ENCODE measurements around the gene GCNT1. TPM values are rescaled to one million over a fixed set of nuclear protein-coding genes. Genes with fewer than 3 reads are reported as not detected.

GCNT1 gene
- total and polyA plus RNA-seq, 2 donors (not counting 1 experiment from before 2014, with no cell fraction given), result 27.7 to 41.5 TPM

- H2AFZ ChIP-seq (ENCODE audit: low read length), result no peak overlapping the region
- no peaks in the 10 kb centered on the region for H4K20me1 ChIP-seq (ENCODE audit: control insufficient read depth, extremely low read depth, insufficient read depth, low read length)
- no peak overlapping the region for H3K4me3 ChIP-seq (replicated peaks in 1 of 4; ENCODE audit: control extremely low read depth in 1 of 4, insufficient read depth in 1 of 4, low read depth in 3 of 4, low read length in 4 of 4)
- H3K4me1 ChIP-seq (ENCODE audit: control insufficient read depth, extremely low read depth, insufficient read depth, low read length), result no peaks in the 10 kb centered on the region
- H3K9me3 ChIP-seq (ENCODE audit: control insufficient read depth, insufficient read depth, low read depth, low read length), result no peaks in the 10 kb centered on the region
- no peak overlapping the region for H3K4me2 ChIP-seq (ENCODE audit: extremely low read depth, insufficient read depth, low read length)
- H3K27ac ChIP-seq (ENCODE audit: insufficient read depth, low read length), result no peak overlapping the region
- H3K9ac ChIP-seq (ENCODE audit: insufficient read depth, low read length), result no peak overlapping the region
- DNase-seq (ENCODE audit: low read depth in 2 of 2), result peak; percentile 70 to 93
- TF ChIP-seq EZH2 (IDR thresholded peaks at IDR 0.05; ENCODE audit: low read length, missing control alignments) (no peak), CTCF (conservative IDR thresholded peaks at IDR 0.05 in 1 of 2, IDR thresholded peaks at IDR 0.05 in 1 of 2; ENCODE audit: low read depth in 1 of 2, low read length in 2 of 2) (no peak)
- no peaks in the 10 kb centered on the region for H3K36me3 ChIP-seq (ENCODE audit: control insufficient read depth, insufficient read depth, low read length)
- H3K79me2 ChIP-seq (ENCODE audit: control insufficient read depth, insufficient read depth, low read length), result no peaks in the 10 kb centered on the region
- no peaks in the 10 kb centered on the region for H3K27me3 ChIP-seq (ENCODE audit: control insufficient read depth, insufficient read depth, low read length)
Measured at GRCh38 chr9:76414661-76415060, 44.3 kb upstream of the GCNT1 start.

- H3K9ac ChIP-seq (ENCODE audit: insufficient read depth, low read length), result no peak overlapping the region
- no peaks in the 10 kb centered on the region for H4K20me1 ChIP-seq (ENCODE audit: control insufficient read depth, extremely low read depth, insufficient read depth, low read length)
- no peaks in the 10 kb centered on the region for H3K9me3 ChIP-seq (ENCODE audit: control insufficient read depth, insufficient read depth, low read depth, low read length)
- H3K79me2 ChIP-seq (ENCODE audit: control insufficient read depth, insufficient read depth, low read length), result no peaks in the 10 kb centered on the region
- H3K27ac ChIP-seq (ENCODE audit: insufficient read depth, low read length), result no peak overlapping the region
- H2AFZ ChIP-seq (ENCODE audit: low read length), result no peak overlapping the region
- H3K27me3 ChIP-seq (ENCODE audit: control insufficient read depth, insufficient read depth, low read length), result no peaks in the 10 kb centered on the region
- no peaks in the 10 kb centered on the region for H3K36me3 ChIP-seq (ENCODE audit: control insufficient read depth, insufficient read depth, low read length)
- peak in 1 of 2 donors; percentile 78 for DNase-seq (ENCODE audit: low read depth in 2 of 2)
- H3K4me1 ChIP-seq (ENCODE audit: control insufficient read depth, extremely low read depth, insufficient read depth, low read length), result no peaks in the 10 kb centered on the region
- no peak overlapping the region for H3K4me3 ChIP-seq (replicated peaks in 1 of 4; ENCODE audit: control extremely low read depth in 1 of 4, insufficient read depth in 1 of 4, low read depth in 3 of 4, low read length in 4 of 4)
- H3K4me2 ChIP-seq (ENCODE audit: extremely low read depth, insufficient read depth, low read length), result no peak overlapping the region
- TF ChIP-seq CTCF (conservative IDR thresholded peaks at IDR 0.05 in 1 of 2, IDR thresholded peaks at IDR 0.05 in 1 of 2; ENCODE audit: low read depth in 1 of 2, low read length in 2 of 2) (no peak), EZH2 (IDR thresholded peaks at IDR 0.05; ENCODE audit: low read length, missing control alignments) (no peak)
Measured at GRCh38 chr9:76415154-76415553, 43.8 kb upstream of the GCNT1 start.

- no peak overlapping the region for H2AFZ ChIP-seq (ENCODE audit: low read length)
- H3K79me2 ChIP-seq (ENCODE audit: control insufficient read depth, insufficient read depth, low read length), result no peaks in the 10 kb centered on the region
- peak; percentile 29 to 79 for DNase-seq (ENCODE audit: low read depth in 2 of 2)
- H3K27ac ChIP-seq (ENCODE audit: insufficient read depth, low read length), result no peak overlapping the region
- no peak for TF ChIP-seq CTCF (conservative IDR thresholded peaks at IDR 0.05 in 1 of 2, IDR thresholded peaks at IDR 0.05 in 1 of 2; ENCODE audit: low read depth in 1 of 2, low read length in 2 of 2)
- no peak for TF ChIP-seq EZH2 (IDR thresholded peaks at IDR 0.05; ENCODE audit: low read length, missing control alignments)
- no peaks in the 10 kb centered on the region for H3K4me1 ChIP-seq (ENCODE audit: control insufficient read depth, extremely low read depth, insufficient read depth, low read length)
- H3K27me3 ChIP-seq (ENCODE audit: control insufficient read depth, insufficient read depth, low read length), result no peaks in the 10 kb centered on the region
- no peaks in the 10 kb centered on the region for H4K20me1 ChIP-seq (ENCODE audit: control insufficient read depth, extremely low read depth, insufficient read depth, low read length)
- no peak overlapping the region for H3K4me3 ChIP-seq (replicated peaks in 1 of 4; ENCODE audit: control extremely low read depth in 1 of 4, insufficient read depth in 1 of 4, low read depth in 3 of 4, low read length in 4 of 4)
- no peak overlapping the region for H3K9ac ChIP-seq (ENCODE audit: insufficient read depth, low read length)
- no peaks in the 10 kb centered on the region for H3K36me3 ChIP-seq (ENCODE audit: control insufficient read depth, insufficient read depth, low read length)
- no peaks in the 10 kb centered on the region for H3K9me3 ChIP-seq (ENCODE audit: control insufficient read depth, insufficient read depth, low read depth, low read length)
- no peak overlapping the region for H3K4me2 ChIP-seq (ENCODE audit: extremely low read depth, insufficient read depth, low read length)
Measured at GRCh38 chr9:76415731-76416130, 43.3 kb upstream of the GCNT1 start.

All from fibroblast of lung (primary cell).